ENCODE measurements around the gene COL15A1.

DNA sequence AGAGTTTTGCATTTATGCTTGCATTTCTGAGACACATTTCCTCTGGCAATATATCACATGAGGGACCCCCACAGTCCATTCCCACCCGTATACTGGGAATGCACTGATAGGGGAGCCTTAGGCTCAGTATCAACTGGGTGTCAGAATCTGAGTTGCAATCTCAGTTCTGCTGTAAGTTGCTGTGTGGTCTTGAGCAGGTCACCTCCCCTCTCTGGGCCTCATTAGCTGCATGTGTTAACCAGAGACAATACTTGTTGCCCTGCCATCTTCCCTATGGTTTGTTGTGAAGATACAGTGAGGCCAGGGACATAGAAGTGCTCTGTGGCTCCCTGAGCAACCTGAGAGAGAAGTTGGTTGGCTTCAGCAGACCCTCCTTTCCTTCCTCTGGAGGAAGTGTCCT, 105.5 kb downstream of the COL15A1 start:
- TF ChIP-seq, protein P1, sequence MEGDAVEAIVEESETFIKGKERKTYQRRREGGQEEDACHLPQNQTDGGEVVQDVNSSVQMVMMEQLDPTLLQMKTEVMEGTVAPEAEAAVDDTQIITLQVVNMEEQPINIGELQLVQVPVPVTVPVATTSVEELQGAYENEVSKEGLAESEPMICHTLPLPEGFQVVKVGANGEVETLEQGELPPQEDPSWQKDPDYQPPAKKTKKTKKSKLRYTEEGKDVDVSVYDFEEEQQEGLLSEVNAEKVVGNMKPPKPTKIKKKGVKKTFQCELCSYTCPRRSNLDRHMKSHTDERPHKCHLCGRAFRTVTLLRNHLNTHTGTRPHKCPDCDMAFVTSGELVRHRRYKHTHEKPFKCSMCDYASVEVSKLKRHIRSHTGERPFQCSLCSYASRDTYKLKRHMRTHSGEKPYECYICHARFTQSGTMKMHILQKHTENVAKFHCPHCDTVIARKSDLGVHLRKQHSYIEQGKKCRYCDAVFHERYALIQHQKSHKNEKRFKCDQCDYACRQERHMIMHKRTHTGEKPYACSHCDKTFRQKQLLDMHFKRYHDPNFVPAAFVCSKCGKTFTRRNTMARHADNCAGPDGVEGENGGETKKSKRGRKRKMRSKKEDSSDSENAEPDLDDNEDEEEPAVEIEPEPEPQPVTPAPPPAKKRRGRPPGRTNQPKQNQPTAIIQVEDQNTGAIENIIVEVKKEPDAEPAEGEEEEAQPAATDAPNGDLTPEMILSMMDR (conservative IDR thresholded peaks at IDR 0.05; ENCODE audit: low read length): no peak
- no peak for TF ChIP-seq EZH2phosphoT487 (IDR thresholded peaks at IDR 0.05; ENCODE audit: borderline replicate concordance)
